WTC11 (cell line): ENCODE data around the gene CACYBP.

ENCODE experiments used
- CREB1 ChIP-seq: sonication (generic); formaldehyde crosslinking; IDR thresholded peaks from 2 replicates; pipeline ENCODE4 v1.8.0; 2023; ENCODE audit warnings: mild to moderate bottlenecking, missing genetic modification reagents
- JUN ChIP-seq: sonication (generic); formaldehyde crosslinking; IDR thresholded peaks from 2 replicates; pipeline ENCODE4 v1.8.0; 2023; ENCODE audit warnings: mild to moderate bottlenecking, missing genetic modification reagents
- NFYB ChIP-seq: sonication (generic); formaldehyde crosslinking; conservative IDR thresholded peaks from 2 replicates; pipeline ENCODE4 v1.8.0; 2022; ENCODE audit warnings: low read depth, missing genetic modification reagents
- NR3C1 ChIP-seq: sonication (generic); formaldehyde crosslinking; conservative IDR thresholded peaks from 2 replicates; pipeline ENCODE4 v1.8.1; 2023; ENCODE audit warnings: low read depth, mild to moderate bottlenecking, missing genetic modification reagents
- USF2 ChIP-seq: sonication (generic); formaldehyde crosslinking; IDR thresholded peaks from 2 replicates; pipeline ENCODE4 v1.8.1; 2023; ENCODE audit warnings: mild to moderate bottlenecking, missing genetic modification reagents, moderate library complexity
- ZNF232 ChIP-seq: sonication (generic); formaldehyde crosslinking; IDR thresholded peaks from 2 replicates; pipeline ENCODE4 v1.8.0; 2022; ENCODE audit warnings: mild to moderate bottlenecking, missing genetic modification reagents
- ZNF512 ChIP-seq: sonication (generic); formaldehyde crosslinking; IDR thresholded peaks from 2 replicates; pipeline ENCODE4 v1.8.1; 2022; ENCODE audit warnings: missing genetic modification reagents, borderline replicate concordance
- TF ChIP-seq, protein P1 (sequence below): fragments of 200-600 bp; IDR thresholded peaks from 2 replicates; pipeline ENCODE4 v1.8.0; 2022; ENCODE audit warnings: antibody characterized with exemption

DNA sequence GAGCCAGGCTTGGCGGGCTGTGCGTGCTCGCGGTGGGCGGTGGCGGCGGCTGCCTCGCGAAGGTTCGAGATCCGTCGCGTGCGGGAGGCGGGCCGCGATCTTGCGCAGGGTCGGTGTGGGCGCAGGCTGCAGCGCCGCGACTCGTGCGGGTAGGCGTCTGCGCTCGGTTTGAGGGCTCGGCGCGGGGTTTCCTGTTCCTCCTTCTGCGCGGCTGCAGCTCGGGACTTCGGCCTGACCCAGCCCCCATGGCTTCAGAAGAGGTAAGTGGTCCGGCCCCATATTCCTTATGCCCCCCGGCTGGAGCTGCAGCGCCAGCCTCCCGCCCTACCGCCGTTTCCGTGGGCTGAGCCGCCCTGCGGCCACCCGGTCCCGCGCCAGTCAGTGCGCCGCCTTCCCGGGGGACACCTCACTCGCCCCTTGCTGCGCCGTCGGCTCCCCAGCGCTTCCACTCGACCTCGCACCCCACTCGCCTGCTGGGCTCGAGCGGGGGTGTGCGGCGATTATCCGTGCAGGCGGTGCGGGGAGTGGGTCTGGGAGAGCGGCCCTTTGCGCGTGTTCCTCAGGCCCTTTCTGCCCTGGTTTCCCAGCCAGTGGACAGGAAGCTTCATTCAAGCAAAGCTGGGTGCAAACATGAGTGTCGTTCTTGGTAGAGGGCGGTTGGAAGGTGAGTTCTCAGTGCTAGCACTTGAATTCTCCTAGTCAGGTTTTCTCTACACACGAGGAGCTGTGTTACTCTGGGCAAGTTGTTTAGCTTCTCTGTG is at the start of gene CACYBP:
- no peak for TF ChIP-seq ZNF512
- TF ChIP-seq, protein P1, sequence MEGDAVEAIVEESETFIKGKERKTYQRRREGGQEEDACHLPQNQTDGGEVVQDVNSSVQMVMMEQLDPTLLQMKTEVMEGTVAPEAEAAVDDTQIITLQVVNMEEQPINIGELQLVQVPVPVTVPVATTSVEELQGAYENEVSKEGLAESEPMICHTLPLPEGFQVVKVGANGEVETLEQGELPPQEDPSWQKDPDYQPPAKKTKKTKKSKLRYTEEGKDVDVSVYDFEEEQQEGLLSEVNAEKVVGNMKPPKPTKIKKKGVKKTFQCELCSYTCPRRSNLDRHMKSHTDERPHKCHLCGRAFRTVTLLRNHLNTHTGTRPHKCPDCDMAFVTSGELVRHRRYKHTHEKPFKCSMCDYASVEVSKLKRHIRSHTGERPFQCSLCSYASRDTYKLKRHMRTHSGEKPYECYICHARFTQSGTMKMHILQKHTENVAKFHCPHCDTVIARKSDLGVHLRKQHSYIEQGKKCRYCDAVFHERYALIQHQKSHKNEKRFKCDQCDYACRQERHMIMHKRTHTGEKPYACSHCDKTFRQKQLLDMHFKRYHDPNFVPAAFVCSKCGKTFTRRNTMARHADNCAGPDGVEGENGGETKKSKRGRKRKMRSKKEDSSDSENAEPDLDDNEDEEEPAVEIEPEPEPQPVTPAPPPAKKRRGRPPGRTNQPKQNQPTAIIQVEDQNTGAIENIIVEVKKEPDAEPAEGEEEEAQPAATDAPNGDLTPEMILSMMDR: no peak
- TF ChIP-seq ZNF232 (CRISPR knock-in tag): peak; percentile 88
- no peak for TF ChIP-seq NR3C1 (CRISPR knock-in tag)
- no peak for TF ChIP-seq JUN (CRISPR knock-in tag)
- TF ChIP-seq NFYB (CRISPR knock-in tag): no peak
- no peak for TF ChIP-seq USF2 (CRISPR knock-in tag)
- no peak for TF ChIP-seq CREB1
